Activated T-helper 1 cell treated with anti-CD3 and anti-CD28 coated beads, Interleukin-2, amount 50 U/mL, for 16 hours (primary cell): ENCODE data around the gene HSP90AA1.
"Not testable (repeated sequence)": the region's sequence is repeated elsewhere in the genome, so short reads cannot be mapped to it uniquely, and the experiment has no call there.

ENCODE experiments used
- DNase-seq, 2 donors: peaks; one replicate each; pipeline ENCODE4 v3.0.0-alpha.2; 2020; ENCODE audit warnings: low read depth in 1 of 2, low spot score in 1 of 2

The HSP90AA1 gene

DNA sequence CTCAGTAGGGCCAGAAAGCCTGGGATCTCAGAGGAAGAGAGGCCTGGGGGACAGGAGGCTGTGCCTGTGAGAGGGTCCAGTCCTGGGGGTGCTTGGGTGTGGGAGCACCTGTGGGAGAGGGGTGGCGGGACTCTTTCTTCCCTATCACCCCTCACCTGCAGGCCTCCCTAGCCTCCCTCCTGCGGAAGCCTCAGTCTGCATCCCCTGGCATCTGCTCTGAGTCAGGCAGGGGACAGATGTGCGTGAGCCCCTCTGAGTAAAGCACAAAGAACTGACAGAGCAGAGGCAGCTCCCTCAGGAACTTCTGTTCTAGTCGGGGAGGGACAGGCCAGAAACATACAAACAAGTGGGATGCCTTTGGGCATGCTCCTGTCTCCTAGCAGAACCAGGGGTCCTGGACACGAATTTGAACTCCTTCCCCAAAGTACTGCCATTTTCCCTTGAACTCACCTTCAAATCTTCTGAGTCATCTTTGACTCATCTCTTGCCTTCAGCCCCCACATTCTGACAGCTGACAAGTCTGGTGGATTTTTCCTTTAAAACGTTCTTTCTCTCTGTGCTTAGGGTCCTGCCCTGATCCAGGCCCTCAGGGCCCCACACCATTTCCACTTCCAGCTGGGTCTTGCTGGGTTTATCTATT is 8.5 kb upstream of the HSP90AA1 start:
- no peak for DNase-seq

- no peak for DNase-seq
These were observed 7.3 kb upstream of the HSP90AA1 start for GRCh38 chr14:102094101-102094500.

GRCh38 chr14:102092806-102093205 is 6.0 kb upstream of the HSP90AA1 start:
- no peak for DNase-seq

DNA sequence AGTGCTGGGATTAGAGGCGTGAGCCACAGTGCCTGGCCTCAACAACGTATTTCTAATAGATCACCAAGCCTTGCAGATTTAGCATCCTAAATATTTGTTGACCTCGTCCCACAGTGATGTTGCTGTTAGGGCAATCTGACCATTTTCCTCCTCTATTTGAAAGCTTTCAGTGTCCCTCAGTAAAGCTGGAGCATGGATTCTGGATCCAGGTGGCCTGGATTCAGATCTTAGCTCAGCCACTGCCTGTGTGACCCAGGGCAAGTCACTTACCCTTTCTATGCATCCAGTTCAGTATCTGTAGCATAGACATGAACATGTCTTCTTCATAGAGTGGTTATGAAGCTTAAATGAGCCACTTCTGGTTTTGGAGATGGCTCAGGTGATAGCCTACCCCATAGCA is 3.9 kb upstream of the HSP90AA1 start:
- DNase-seq = no peak

GRCh38 chr14:102089621-102090343 is 2.9 kb upstream of the HSP90AA1 start:
- DNase-seq = no peak

DNA sequence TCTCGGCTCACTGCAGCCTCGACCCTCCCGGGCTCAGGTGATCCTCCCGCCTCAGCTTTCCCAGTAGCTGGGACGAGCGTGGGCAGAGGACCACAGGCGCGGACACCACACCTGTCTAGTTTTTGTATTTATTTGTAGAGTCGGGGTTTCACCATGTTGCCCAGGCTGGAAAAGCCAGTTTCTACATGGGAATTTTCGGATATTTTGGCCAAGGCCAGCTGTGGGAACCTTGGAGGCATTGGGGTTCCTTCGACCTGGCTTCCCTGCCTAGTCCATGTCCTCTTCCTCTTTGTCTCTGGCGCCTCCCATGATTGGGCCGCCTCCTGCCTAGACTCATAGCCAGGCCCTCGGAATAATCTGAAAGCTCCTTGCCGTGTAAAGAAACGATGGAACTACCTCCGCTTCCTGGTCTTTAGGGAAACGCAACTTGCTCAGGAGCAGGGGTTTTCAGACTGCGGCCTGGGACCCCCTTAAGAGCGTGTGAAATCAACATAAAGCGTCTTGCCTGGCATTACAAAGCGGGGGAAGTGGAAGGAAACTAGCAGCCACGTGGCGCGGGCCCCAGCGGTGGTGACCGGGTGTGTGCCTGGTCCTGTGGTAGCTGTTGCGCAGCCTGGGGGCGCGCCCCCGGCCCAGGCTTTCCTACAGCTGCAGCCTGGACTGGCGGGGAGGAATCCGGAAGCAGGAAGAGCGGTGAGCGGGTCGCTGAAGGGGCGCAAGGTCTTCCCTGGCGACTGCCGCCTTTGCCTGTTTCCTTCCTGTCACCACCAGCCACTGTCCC is 1.4 kb upstream of the HSP90AA1 start:
- DNase-seq = peak; percentile 9 to 37

DNA sequence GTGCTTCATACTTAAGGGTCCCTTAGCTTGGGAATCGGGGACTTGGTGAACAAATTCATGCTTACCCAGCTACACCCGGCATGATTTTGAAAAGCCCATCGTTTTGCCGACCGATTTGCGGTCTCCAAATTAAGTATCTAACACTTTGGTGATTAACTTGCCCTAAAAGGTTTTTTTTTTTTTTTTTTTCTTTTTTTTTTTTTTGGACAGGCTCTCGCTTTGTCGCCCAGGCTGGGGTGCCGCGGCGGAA is 843 bp upstream of the HSP90AA1 start:
- no peak for DNase-seq

DNA sequence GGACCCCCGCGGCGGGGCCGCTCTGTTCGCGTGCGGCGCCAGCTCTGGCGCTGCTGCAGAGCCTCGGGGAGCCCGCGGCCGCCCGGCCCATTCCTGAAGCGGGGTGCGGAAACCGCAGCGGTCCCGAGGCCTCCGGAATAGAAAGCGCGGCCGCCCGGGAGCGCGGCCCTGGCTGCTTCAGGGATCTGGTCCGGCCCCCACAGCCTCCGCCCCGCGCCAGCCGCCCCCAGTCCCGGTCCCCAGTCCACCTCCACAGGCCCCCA is 204 bp downstream of the HSP90AA1 start:
- no peak for DNase-seq

DNA sequence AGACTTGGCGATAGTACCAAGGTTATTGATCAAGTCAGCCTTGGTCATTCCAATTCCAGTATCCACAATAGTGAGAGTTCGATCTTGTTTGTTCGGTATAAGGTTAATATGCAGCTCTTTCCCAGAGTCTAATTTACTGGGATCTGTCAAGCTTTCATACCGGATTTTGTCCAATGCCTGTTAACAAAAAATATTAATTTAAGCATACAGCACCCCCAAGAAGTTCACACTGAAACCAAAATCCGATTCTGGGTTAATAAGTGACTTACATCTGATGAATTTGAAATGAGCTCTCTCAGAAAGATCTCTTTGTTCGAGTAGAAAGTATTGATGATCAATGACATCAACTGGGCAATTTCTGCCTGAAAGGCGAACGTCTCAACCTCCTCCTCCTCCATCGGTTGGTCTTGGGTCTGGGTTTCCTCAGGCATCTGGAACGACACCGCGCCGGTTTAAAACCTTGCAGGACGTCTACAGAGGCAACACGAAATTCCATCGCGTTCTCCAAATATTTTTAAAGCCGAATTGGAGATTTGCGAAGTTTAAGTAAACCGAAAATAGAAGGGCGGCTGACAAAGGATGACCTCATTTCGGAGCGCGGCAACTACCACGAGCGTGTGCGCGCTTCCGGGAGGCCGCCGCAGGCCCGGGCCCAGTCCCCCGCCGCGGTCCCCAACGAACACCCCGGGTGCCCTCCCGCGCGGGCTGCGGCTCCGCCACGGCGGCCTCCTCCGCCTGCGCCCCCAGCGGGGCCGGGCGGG is 716 bp downstream of the HSP90AA1 start:
- peak; percentile 35 to 56 for DNase-seq

DNA sequence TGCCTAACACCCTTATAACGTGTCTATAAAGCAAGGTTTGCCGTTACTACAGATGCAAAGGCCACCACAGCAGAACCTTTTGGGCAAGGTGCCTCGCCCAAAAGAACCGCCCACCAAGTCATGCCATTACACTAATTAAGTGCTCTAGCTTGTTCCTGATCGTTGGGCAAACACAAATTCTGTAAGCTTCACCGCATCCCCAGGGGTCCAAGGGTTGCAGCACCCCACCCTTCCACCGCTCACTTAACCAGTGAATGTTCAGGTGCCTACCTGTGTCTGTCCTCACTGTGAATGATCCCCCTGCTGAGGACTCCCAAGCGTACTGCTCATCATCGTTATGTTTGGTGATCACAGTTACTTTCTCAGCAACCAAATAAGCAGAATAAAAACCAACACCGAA is 1.4 kb downstream of the HSP90AA1 start:
- no peak for DNase-seq

GRCh38 chr14:102084931-102085330 is 1.9 kb downstream of the HSP90AA1 start:
- DNase-seq = no peak

GRCh38 chr14:102084522-102084921 is 2.3 kb downstream of the HSP90AA1 start:
- not testable (repeated sequence) for DNase-seq

DNA sequence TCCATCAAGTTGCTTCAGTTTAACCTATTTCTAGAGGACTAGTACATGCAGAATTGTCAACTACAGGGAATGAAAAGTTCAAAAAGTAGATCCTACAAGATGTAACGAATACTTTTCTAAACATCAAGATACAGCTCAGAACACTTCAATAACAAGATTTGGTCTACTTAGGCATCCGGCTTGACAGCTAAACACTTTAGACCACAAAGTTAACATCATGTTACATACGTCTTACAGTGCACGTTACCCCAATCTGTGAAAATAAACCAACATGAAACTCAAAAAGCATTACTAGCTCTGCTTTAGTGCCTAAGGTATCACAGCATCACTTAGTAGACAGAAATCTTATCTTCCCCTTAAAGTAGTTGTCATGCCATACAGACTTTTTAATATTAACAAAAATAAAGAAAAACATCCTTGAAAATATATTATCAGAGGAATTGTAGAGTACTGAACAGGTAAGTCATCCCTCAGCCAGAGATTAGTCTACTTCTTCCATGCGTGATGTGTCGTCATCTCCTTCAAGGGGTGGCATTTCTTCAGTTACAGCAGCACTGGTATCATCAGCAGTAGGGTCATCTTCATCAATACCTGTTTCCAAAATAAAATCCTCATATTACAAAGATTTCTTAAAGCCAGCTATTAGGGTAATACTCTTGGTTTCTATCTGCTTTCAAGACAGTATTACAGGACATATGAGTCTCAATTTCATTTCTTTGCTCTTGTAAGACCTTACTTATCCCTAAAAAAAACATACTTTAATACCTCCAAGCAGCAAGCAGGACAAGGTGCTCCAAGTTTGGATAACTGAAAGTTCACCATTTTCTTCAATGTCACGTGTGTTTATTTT is 5.4 kb downstream of the HSP90AA1 start:
- no peak for DNase-seq

- DNase-seq = no peak
These were observed 6.4 kb downstream of the HSP90AA1 start for GRCh38 chr14:102080183-102081080.

GRCh38 chr14:102079700-102079979 is 7.2 kb downstream of the HSP90AA1 start:
- no peak for DNase-seq

DNA sequence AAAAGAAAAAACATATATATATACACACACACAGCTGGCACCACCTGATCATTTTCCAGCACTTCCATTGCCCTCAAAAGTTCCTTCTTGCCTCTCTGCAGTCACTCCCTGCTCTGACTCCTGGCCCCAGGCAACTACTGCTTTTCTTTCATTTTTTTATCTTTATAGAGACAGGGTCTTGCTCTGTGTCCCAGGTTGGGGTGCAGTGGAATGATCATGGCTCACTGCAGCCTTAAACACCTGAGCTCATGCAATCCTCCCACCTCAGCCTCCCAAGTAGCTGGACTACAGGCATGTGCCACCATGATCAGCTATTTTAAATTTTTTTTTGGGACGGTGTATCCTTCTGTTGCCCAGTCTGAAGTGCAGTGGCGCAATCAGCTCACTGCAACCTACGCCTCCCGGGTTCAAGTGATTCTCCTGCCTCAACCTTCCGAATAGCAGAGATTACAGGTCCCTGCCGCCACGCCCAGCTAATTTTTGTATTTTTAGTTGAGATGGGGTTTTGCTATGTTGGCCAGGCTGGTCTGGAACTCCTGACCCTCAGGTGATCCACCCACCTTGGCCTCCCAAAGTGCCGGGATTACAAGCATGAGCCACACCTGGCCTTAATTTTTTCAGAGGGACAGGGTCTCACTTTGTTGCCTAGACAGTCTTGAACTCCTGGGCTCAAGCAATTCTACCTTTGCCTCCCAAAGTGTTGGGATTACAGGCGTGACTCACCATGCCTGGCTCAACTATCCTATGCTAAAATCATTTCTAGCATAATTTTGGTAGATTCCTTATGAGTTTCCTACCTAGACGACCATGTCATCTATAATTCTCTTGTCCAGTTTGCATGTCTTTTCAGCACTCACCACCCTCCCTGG is 7.8 kb downstream of the HSP90AA1 start:
- DNase-seq = no peak

- not testable (repeated sequence) for DNase-seq
These were observed 8.5 kb downstream of the HSP90AA1 start for GRCh38 chr14:102078361-102078791.

DNA sequence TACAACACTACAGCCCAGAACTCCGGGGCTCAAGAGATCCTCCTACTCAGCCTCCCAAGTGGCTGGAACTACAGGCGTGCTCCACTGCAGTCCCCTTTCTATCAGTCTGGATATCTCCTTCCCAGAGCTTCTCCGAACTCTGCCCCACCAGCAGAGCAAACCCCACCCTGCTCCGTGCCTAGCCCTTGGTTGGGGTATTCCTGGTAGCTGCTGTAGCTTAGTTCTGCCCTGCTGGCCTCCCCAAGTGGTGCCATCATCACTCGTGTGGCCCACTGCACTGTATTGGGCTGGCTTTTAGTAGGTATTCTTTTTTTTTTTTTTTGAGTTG is 9.5 kb downstream of the HSP90AA1 start:
- no peak for DNase-seq

GRCh38 chr14:102075155-102075554 is 11.7 kb downstream of the HSP90AA1 start:
- no peak for DNase-seq
